ENCODE measurements around the gene LSR.

DNA sequence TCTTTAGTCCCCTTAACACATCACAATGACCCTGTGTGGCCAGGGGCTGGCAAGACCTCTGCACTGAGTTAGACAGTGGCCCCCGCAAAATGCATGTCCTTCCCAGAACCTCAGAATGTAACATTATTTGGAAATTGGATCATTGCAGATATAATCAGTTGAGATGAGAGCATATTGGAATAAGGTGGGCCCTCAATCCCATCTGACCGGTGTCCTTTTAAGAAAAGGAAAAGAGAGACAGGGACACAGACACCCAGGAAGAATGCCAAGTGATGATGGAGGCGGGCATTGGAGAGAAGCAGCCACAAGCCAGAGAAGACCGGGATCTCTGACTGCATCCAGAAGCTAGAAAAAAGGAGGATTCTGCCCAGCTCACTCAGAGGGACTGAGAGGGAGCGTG lies 22.1 kb upstream of the LSR start:
- TF ChIP-seq, protein P1, sequence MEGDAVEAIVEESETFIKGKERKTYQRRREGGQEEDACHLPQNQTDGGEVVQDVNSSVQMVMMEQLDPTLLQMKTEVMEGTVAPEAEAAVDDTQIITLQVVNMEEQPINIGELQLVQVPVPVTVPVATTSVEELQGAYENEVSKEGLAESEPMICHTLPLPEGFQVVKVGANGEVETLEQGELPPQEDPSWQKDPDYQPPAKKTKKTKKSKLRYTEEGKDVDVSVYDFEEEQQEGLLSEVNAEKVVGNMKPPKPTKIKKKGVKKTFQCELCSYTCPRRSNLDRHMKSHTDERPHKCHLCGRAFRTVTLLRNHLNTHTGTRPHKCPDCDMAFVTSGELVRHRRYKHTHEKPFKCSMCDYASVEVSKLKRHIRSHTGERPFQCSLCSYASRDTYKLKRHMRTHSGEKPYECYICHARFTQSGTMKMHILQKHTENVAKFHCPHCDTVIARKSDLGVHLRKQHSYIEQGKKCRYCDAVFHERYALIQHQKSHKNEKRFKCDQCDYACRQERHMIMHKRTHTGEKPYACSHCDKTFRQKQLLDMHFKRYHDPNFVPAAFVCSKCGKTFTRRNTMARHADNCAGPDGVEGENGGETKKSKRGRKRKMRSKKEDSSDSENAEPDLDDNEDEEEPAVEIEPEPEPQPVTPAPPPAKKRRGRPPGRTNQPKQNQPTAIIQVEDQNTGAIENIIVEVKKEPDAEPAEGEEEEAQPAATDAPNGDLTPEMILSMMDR (IDR thresholded peaks at IDR 0.05) = no peak
- TF ChIP-seq EZH2 (IDR thresholded peaks at IDR 0.05) = no peak
- no peak for TF ChIP-seq EZH2phosphoT487 (IDR thresholded peaks at IDR 0.05)

Measured in neural progenitor cell (in vitro differentiated cells).